Measurements from ENCODE around the gene RAB11A. TPM values are rescaled to one million over a fixed set of nuclear protein-coding genes. Genes with fewer than 3 reads are reported as not detected.

The RAB11A gene
- total and polyA plus RNA-seq, 2 of the 13 experiments (the other 11 are each of a cell fraction or from before 2014, with no cell fraction given) = 161 to 162 TPM

- no peak for TF ChIP-seq NR2F6 (IDR thresholded peaks at IDR 0.05)
- TF ChIP-seq NR2F6 (CRISPR knock-in tag; IDR thresholded peaks at IDR 0.05) = no peak; the same call in 1 of the 2 replicates
- TF ChIP-seq IRF9 (CRISPR knock-in tag; IDR thresholded peaks at IDR 0.05; ENCODE audit: borderline replicate concordance) = 0 out of 2 replicates have a peak, but pooled peaks have one; percentile 21
- 0 out of 2 replicates have a peak, but pooled peaks have one; percentile 16 for TF ChIP-seq GZF1 (CRISPR knock-in tag; IDR thresholded peaks at IDR 0.05)
- TF ChIP-seq SRSF4 (IDR thresholded peaks at IDR 0.05; ENCODE audit: low read depth, low read length, poor library complexity, severe bottlenecking) = no peak
- TF ChIP-seq ZGPAT (CRISPR knock-in tag; IDR thresholded peaks at IDR 0.05) = peak; percentile 90
- TF ChIP-seq NCOA2 (CRISPR knock-in tag; IDR thresholded peaks at IDR 0.05) = peak; percentile 7
- TF ChIP-seq ZNF580 (CRISPR knock-in tag; IDR thresholded peaks at IDR 0.05; ENCODE audit: borderline replicate concordance, low read depth) = peak; percentile 87; the same call in 1 of the 2 replicates
- TF ChIP-seq BCL3 (CRISPR knock-in tag; IDR thresholded peaks at IDR 0.05) = no peak
- no peak for TF ChIP-seq ZMYM3 (CRISPR knock-in tag; IDR thresholded peaks at IDR 0.05)
- peak; percentile 81 for TF ChIP-seq HDAC1 (CRISPR knock-in tag; IDR thresholded peaks at IDR 0.05)
- peak; percentile 73 for TF ChIP-seq UBTF (CRISPR knock-in tag; IDR thresholded peaks at IDR 0.05)
- no peak for TF ChIP-seq SOX13 (IDR thresholded peaks at IDR 0.05)
- no peak for TF ChIP-seq SOX13 (CRISPR knock-in tag; conservative IDR thresholded peaks at IDR 0.05 in 1 of 2, IDR thresholded peaks at IDR 0.05 in 1 of 2)
- TF ChIP-seq ZNF441 (CRISPR knock-in tag; IDR thresholded peaks at IDR 0.05; ENCODE audit: borderline replicate concordance) = peak; percentile 81
- TF ChIP-seq ZNF781 (CRISPR knock-in tag; IDR thresholded peaks at IDR 0.05; ENCODE audit: borderline replicate concordance, not compliant biosample characterization) = peak; percentile 38
- no peak for TF ChIP-seq THYN1 (CRISPR knock-in tag; IDR thresholded peaks at IDR 0.05; ENCODE audit: borderline replicate concordance, low read depth)
- peak; percentile 73 for TF ChIP-seq CCAR2 (optimal IDR thresholded peaks at IDR 0.05; ENCODE audit: low read depth, low read length)
- TF ChIP-seq CREB1 (IDR thresholded peaks at IDR 0.05) = peak; percentile 70
- TF ChIP-seq CREB1 (CRISPR knock-in tag; IDR thresholded peaks at IDR 0.05) = peak; percentile 96
- TF ChIP-seq ZZZ3 (CRISPR knock-in tag; IDR thresholded peaks at IDR 0.05; ENCODE audit: borderline replicate concordance) = no peak; the same call in 1 of the 2 replicates
- TF ChIP-seq SIX1 (CRISPR knock-in tag; IDR thresholded peaks at IDR 0.05; ENCODE audit: borderline replicate concordance) = peak; percentile 13; the same call in 1 of the 2 replicates
- no peak for TF ChIP-seq ZNF773 (CRISPR knock-in tag; IDR thresholded peaks at IDR 0.05; ENCODE audit: borderline replicate concordance)
- no peak for TF ChIP-seq CEBPG (CRISPR knock-in tag; IDR thresholded peaks at IDR 0.05)
Measured at GRCh38 chr15:65869126-65869953, at the start of gene RAB11A (continued).

Data from HepG2 (cell line).